Measurements from ENCODE around the gene SFXN5. TPM values are rescaled to one million over a fixed set of nuclear protein-coding genes. Genes with fewer than 3 reads are reported as not detected.

SFXN5 gene
- total RNA-seq, 1 experiment from 2014 or later, result 11.3 TPM

DNA sequence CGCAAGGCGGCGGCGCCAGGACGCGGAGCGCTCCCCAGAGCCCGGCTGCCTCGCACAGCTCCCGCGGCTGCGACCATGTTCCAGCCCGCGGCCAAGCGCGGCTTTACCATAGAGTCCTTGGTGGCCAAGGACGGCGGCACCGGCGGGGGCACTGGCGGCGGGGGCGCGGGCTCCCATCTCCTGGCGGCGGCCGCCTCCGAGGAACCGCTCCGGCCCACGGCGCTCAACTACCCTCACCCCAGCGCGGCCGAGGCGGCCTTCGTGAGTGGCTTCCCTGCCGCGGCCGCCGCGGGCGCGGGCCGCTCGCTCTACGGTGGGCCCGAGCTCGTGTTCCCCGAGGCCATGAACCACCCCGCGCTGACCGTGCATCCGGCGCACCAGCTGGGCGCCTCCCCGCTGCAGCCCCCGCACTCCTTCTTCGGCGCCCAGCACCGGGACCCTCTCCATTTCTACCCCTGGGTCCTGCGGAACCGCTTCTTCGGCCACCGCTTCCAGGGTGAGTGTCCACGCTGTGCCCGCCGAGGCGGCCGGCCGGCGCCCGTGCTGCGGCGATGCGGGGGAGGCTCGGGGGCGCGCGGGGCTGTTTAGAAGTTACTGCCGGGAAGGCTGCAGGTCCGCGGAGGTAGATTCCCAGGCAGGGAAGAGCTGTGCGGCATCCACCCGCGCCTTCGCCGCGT, 153.5 kb downstream of the SFXN5 start:
- Mint-ChIP-seq H3K27me3 (ENCODE audit: unreplicated experiment) (peaks cover 82% of the 10 kb centered on the region), H3K9me3 (ENCODE audit: low read depth, unreplicated experiment) (no peaks in the 10 kb centered on the region), H3K27ac (ENCODE audit: unreplicated experiment) (no peak overlapping the region), H3K4me1 (ENCODE audit: low read depth, unreplicated experiment) (peaks cover 6% of the 10 kb centered on the region), H3K4me3 (ENCODE audit: low read depth, unreplicated experiment) (peak overlapping the region; percentile 53), H3K36me3 (ENCODE audit: insufficient read depth, unreplicated experiment) (peaks cover 14% of the 10 kb centered on the region)
- intact Hi-C loops (cut with micrococcal nuclease; ENCODE audit: unreplicated experiment), result no loop called here
- BruUV-seq (replicated peaks), result no TSS peak
- TF ChIP-seq, protein P1, sequence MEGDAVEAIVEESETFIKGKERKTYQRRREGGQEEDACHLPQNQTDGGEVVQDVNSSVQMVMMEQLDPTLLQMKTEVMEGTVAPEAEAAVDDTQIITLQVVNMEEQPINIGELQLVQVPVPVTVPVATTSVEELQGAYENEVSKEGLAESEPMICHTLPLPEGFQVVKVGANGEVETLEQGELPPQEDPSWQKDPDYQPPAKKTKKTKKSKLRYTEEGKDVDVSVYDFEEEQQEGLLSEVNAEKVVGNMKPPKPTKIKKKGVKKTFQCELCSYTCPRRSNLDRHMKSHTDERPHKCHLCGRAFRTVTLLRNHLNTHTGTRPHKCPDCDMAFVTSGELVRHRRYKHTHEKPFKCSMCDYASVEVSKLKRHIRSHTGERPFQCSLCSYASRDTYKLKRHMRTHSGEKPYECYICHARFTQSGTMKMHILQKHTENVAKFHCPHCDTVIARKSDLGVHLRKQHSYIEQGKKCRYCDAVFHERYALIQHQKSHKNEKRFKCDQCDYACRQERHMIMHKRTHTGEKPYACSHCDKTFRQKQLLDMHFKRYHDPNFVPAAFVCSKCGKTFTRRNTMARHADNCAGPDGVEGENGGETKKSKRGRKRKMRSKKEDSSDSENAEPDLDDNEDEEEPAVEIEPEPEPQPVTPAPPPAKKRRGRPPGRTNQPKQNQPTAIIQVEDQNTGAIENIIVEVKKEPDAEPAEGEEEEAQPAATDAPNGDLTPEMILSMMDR (IDR thresholded peaks at IDR 0.05; ENCODE audit: unreplicated experiment), result no peak
- peak; percentile 33 for DNase-seq
- CTCF ChIA-PET, result interaction anchor here (1.5 to 1.9 kb wide), 2 partner anchors 15 to 24 kb away, joined by 3 to 10 read pairs; no protein-coding TSS in a partner anchor

DNA sequence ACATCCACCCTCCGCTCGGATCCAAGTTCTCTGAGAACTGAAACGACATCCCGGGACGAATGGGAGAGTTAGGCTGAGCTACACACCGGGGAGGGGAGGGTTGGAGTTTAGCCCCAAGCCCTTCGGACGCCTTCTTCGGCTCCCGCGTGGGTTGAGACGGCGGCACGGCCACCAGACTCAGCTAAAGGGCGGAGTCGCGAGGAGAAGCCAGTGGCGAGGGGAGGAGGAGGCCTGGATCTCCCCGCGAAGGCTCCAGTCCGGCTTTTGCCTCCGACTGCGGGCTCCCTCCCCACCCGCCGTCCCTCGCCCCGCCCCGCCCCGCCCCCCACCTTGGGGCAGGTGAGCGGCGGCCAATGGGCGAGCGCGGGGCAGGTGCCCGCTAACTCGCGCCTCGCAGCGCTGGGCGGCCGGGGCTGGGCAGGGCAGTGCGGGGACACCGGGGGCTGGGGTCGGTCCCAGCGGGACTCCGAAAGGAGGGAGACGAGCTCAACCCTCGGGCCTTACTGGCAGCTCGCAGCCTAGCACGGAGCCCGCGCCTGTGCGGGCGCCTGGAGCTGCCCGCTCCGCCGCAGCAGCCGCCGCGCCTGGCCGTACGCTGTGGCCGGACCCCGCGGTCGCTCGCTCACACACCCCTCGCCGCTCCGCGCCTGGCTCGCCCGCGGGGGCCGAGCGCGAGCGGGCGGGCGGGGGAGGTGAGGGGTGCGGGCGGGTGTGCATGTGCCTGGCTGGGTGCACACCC, 154.2 kb downstream of the SFXN5 start, which contains the start of gene EMX1:
Gene EMX1, plus strand, starts transcription at position 382 of the 739 bp plus-strand sequence. Its CDS starts 334 bp downstream, at position 716.
- no peak within 1 kb of the TSS for H3K27ac Mint-ChIP-seq (ENCODE audit: unreplicated experiment)
- intact Hi-C loops (cut with micrococcal nuclease; ENCODE audit: unreplicated experiment), result no loop called here
- H3K27me3 Mint-ChIP-seq (ENCODE audit: unreplicated experiment), result peaks cover 82% of the 10 kb centered on the region
- H3K9me3 Mint-ChIP-seq (ENCODE audit: low read depth, unreplicated experiment), result no peaks in the 10 kb centered on the region
- BruUV-seq (replicated peaks), result no TSS peak
- H3K4me3 Mint-ChIP-seq (ENCODE audit: low read depth, unreplicated experiment), result peak within 1 kb of the TSS; percentile 68
- DNase-seq, result peak; percentile 81
- CTCF ChIA-PET, result interaction anchor here (1.5 to 1.9 kb wide), 2 partner anchors 14 to 24 kb away, joined by 3 to 10 read pairs; no protein-coding TSS in a partner anchor
- peaks cover 14% of the 10 kb centered on the region for H3K36me3 Mint-ChIP-seq (ENCODE audit: insufficient read depth, unreplicated experiment)
- TF ChIP-seq, protein P1 (IDR thresholded peaks at IDR 0.05; ENCODE audit: unreplicated experiment), result no peak
- peaks cover 6% of the 10 kb centered on the region for H3K4me1 Mint-ChIP-seq (ENCODE audit: low read depth, unreplicated experiment)

DNA sequence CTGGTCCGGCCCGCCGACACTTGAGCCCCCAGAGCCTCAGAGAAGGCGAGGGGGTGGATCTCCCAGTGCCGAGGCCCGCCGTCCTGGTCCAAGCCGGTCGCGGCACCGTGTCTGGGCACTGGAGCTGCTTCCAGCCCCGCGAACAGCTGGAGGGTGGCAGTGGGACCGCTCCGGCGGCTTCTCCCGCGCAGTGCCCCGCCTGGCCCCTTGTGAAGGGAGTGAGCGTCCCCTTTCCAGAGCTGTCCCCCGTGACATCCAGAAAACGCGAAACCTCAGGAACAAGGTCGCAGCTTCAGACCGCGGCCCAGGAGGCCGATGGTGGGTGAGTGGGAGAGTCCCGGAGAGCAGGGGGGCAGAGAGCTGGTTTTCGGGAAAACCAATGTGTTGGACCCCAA, 154.8 kb downstream of the SFXN5 start:
- no TSS peak for BruUV-seq (replicated peaks)
- no peak overlapping the region for H3K27ac Mint-ChIP-seq (ENCODE audit: unreplicated experiment)
- TF ChIP-seq, protein P1 (IDR thresholded peaks at IDR 0.05; ENCODE audit: unreplicated experiment), result no peak
- H3K4me3 Mint-ChIP-seq (ENCODE audit: low read depth, unreplicated experiment), result peak overlapping the region; percentile 68
- intact Hi-C loops (cut with micrococcal nuclease; ENCODE audit: unreplicated experiment), result no loop called here
- peaks cover 6% of the 10 kb centered on the region for H3K4me1 Mint-ChIP-seq (ENCODE audit: low read depth, unreplicated experiment)
- no peaks in the 10 kb centered on the region for H3K9me3 Mint-ChIP-seq (ENCODE audit: low read depth, unreplicated experiment)
- peaks cover 14% of the 10 kb centered on the region for H3K36me3 Mint-ChIP-seq (ENCODE audit: insufficient read depth, unreplicated experiment)
- DNase-seq, result no peak
- CTCF ChIA-PET, result interaction anchor here (1.5 to 1.9 kb wide), 2 partner anchors 14 to 23 kb away, joined by 3 to 10 read pairs; no protein-coding TSS in a partner anchor
- H3K27me3 Mint-ChIP-seq (ENCODE audit: unreplicated experiment), result peaks cover 82% of the 10 kb centered on the region

DNA sequence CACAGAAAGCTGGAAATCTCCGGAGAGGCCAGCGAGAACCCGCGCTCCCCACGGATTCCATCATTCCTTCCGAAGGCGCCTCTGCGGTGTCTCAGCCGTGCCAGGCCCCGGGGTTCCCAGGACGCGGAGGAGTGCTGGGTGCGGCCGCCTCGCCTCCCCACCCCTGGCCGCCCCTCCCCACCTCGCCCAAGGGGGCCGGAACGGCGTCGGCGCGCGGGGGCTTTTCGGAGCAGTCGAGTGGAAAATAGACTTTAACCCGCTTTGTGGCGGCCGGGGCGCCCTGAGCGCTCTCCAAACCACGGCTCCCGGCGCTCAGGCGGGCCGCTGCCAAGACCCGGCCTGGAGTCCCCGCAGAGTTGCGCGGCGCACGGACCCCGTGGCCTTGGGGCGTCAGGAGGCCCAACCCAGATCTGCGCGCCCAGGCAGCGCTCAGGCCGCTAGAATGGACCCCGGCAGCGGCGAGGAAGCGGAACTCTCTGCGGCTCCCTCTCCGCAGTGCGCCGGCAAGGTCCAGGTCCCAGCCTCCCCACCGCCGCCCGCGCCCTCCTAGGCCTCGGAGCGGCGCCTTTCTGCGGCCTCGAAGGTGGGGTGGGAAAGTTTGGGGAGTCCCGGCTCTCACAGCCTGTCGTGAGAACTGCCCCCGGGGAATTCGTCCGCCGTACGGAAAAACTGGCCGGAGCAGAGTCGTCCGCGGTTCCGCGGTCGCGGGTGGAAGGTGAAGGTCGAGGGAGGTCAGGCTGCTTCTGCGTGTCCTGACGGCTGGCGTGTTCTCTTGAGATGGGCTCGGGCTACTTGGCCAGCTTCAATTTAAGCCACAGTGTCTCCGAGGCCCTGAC, 155.4 kb downstream of the SFXN5 start:
- H3K27me3 Mint-ChIP-seq (ENCODE audit: unreplicated experiment), result peaks cover 82% of the 10 kb centered on the region

More for the DNA sequence above, 155.4 kb downstream of the SFXN5 start:
- DNase-seq, result peak; percentile 74
- peaks cover 14% of the 10 kb centered on the region for H3K36me3 Mint-ChIP-seq (ENCODE audit: insufficient read depth, unreplicated experiment)
- peaks cover 12% of the 10 kb centered on the region for H3K4me1 Mint-ChIP-seq (ENCODE audit: low read depth, unreplicated experiment)
- intact Hi-C loops (cut with micrococcal nuclease; ENCODE audit: unreplicated experiment), result no loop called here
- BruUV-seq (replicated peaks), result no TSS peak
- no peaks in the 10 kb centered on the region for H3K9me3 Mint-ChIP-seq (ENCODE audit: low read depth, unreplicated experiment)
- no peak overlapping the region for H3K27ac Mint-ChIP-seq (ENCODE audit: unreplicated experiment)
- peak overlapping the region; percentile 68 for H3K4me3 Mint-ChIP-seq (ENCODE audit: low read depth, unreplicated experiment)
- CTCF ChIA-PET, result no interaction called here
- TF ChIP-seq, protein P1 (IDR thresholded peaks at IDR 0.05; ENCODE audit: unreplicated experiment), result no peak
